Activated gamma-delta T cell treated with anti-CD3 and anti-CD28 coated beads, Interleukin-2, amount 50 U/mL, for 16 hours (primary cell): ENCODE data around the gene PSMB5.

Source experiments
- DNase-seq: peaks from one replicate; pipeline ENCODE4 v3.0.0-alpha.2; 2020; ENCODE audit warnings: low read depth

The PSMB5 gene

DNA sequence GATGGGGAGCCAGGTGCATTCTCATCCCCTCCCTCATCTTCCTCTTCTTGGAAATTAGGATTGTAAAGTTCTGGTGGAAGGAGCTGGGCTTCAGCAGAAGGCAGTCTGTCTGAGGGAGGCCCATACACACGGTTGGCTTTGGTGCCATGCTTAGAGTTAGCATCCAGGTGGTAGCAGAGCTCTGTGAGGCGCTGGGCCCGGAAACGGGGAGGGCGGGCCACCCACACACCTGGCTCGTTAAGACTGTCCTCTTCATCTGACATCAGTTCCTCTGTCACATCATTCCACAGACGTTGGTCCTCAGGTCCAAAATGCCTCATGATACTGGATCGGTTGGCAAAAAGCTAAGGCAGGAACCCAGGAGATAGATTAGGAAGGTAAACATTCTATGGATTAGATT lies 47.4 kb downstream of the PSMB5 start:
- no peak for DNase-seq

DNA sequence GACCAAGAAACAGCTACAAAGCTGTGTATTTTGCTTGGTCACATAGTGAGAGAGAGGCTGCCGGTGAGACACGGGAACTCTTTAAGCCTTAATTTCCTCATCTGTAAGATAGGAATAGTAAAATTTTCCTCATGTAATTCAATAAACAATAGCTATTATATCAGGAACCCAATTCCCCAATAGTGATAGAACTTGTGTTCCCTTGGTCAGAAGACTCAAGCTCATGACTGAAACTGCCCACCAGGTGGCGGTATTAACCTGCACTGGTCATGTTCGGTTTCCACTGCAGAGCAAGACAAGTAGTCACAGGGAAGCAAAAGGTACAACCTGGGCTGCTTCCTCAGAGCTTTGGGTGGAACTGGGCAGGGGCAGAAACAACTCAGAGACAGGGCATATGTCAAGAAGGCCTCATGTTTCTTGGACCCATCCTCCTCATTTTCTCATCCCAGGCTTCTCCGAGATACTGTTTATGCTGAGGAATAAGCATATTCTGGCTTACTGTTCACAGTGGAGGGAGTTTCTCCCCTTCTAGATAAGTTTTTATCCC lies 48.1 kb downstream of the PSMB5 start:
- DNase-seq, result peak; percentile 88

DNA sequence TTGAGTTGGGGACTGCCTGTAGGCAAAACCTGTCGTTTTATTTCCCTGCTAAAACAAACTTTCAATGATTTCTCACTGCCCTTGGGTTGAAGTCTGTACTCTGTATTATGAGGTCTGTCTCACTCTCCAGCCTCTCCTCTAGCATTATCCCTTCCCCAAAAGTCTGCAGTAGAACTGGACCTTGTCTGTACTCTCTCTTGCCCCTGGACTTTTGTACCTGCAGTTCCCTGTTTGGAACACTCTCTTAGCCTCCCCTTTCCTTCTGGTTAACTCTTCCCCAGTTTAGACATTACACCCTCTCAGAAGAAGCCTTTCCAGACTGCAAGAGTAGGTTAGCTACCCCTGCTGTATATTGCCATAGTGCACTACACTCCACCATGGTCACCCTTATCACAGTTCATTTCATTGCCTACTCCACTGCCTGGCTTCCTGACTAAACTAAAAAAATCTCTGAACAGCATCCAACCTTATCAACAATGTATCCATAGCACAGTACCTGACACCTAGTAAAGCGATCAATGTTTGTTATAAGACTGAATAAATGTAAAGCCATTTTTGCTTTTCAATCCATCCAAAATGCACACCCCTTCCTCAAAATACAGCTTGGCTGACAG lies 48.7 kb downstream of the PSMB5 start:
- DNase-seq, result no peak

DNA sequence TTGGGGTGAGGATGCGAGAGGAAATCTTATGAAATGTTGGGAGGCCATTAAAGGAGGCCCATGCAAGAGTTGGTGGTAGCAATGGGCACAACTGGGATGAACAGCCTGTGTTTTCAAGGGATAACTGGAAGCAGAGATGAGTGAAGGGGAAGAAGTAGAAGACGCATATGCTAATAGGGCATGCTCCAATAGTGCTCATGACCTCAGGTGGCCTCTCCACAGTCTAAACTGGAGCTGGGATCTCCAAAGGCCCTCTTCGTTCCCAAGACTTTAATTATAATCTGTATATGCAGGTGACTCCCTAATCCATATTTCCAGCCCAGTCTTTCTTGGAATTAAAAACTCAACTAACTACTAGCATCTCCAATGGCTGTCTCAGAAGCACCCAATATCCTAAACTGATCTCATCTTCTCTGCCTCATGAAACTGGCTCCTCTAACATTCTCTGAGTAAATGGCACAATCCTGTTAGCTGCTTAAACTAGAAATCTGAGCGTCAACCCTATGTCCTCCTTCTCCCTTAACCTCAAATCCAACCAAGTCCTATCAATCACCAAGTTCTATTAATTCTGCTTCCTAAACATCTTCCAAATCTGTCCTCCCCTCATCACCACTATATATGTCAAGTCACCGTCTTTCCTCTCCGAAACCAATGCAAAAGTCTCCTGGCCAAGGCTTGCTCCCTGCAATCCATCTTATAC lies 49.6 kb downstream of the PSMB5 start:
- no peak for DNase-seq

DNA sequence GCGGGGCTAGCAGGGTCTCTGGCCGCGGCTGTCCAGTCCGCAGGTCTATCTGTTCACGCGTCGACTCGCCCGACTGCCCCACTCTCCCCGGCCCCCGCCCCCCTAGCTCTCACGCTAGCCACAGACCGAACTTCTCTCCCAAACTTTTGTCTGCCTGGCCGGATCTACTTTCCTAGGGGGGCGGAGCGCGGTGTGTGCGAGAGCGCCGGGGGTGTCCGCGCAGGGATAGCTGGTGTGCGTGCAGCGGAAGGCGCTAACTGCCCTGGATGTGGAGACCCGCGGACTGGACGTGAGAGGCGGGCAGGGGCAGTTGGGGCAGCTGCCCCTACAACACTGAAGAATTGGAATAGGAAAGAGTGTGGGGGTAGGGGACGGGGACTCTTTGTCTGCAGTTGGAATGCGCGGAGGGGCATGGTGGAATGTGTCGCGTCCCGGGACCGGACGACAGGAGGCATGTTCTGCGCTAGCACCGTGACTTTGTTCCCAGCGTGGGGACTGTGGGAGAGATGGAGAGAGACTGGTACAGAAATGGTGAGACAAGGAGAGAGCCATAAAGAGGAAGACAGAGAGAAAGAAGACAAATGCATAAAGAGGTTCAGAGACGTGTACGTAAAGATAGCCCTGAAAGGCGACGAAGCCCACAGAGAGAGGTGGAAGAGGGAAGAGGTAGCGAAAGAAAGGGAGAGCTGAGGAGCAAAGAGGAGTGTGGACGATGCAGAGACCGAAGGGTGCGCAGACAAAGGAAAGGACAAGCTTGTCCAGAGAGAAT lies 52.0 kb downstream of the PSMB5 start, which contains the start of gene AJUBA:
Gene AJUBA (minus strand): TSS at position 75 of the 769 bp plus-strand sequence. CDS start 285 bp downstream, outside the sequence.
- peak; percentile 53 for DNase-seq

DNA sequence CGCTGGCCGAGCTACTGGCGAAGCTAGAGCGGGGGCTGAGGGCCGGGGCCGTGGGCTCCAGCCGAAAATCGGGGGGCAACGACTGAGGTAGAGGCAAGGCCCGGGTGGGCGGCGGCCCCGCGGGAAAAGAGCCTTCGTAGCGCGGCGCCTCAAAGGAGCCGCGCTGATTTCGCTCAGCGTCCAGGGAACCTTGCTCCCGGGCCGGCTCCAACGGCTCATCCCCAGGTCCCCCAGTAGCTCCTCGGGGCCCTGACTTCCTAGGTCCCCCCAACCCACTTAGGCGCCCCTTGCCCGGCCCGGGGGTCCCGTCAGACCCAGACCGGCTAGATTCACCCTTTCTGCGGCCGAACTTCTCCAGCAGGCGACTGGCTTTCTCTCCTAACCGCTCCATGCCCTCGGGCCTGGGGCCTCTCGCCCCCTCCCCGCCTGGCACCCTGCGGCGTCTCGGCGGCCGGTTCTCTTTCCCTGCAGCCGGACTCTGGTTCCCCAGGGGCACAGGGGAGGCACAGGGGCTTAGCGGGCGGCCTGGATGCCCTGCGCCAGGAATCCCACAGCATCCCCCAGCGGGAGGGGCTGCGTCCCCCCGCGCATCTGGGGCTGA lies 52.7 kb downstream of the PSMB5 start:
- DNase-seq, result no peak

DNA sequence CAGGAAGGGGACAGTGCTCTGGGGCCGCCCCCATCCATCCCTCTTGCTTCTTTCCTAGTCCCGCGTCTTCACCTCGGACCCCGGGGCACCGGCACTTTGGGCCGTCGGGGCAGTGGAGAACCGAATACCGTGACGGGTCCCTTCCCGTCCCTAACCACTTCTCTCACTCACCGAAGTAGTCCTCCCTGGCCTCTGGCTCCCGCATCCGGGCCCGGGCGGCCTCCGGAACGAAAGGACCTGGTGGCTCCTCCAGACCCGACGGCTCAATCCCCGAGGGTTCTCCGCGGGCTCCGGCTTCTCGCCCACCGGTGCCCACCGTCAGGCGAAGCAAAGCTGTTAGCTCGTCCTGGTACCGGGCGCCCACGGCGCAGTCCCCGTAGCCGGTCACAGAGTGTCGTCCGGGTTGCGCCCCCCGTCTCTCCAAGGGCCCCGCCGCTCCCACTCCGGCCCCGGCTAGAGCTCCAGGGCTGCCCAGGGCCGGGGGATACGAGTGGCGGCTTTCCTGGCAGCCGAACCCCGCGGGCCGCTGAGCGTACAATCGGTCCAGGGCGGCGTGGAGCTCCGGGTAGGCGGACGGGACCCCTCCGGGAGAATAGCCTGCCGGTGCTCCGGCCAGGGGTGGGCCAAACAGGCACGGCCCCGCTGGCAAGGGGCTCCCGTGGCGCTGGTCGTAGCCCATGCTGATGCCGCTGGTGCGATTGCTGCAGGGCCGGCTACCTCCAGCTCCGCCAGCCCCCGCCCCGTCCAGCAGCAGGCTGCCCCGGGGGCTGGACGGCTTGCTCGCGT lies 53.4 kb downstream of the PSMB5 start:
- DNase-seq, result no peak

DNA sequence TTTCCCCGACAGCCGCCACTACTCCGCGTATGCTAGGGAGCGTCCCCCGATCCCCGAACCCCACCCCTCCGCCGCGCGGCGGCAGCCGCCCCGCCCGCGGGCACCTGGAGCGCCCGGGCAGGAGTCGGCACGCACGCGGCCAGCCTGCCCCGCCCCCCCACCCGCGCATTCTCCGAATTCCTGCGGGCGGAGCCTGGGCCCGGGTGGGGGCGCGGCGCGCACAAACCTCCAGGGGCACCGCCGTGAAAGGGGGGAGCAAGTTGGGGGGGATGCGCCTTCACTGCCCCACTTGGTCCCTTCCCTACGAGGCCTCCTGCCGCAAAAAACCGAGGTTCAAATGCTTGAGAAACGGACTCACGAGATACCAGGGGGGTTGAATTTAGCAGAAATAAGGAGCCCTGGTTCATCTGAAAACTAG lies 54.0 kb downstream of the PSMB5 start:
- DNase-seq, result no peak

DNA sequence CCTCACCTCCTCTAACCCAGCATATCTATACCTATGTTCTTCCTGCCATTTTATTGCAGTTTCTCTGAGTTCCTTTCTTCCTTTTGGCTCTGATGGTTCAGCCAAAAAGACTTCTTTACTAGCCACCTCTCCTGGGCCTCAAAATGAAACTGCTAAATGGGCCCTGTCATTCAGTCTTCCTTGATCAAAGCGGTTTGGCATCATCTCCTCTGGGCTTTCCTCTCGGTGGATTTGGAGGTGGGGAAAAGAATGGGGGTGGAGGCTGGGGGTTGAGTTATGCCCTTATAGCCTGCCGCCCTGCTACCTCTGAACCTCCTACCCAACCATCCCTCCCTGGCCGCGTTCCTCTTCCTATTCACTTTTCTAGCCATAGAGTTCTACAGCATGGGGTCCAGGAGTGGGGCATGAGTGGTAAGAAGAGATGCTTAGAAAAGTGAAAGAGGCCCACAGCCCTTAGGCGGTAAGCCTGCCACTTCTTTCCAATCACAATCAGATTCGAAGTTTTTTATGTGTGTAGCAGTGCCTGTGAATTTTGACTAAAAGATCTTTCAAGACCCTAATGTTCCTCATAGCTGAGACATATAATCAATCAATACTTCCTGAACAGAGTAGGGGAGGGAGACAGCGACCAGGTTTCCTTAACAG lies 54.8 kb downstream of the PSMB5 start:
- no peak for DNase-seq

DNA sequence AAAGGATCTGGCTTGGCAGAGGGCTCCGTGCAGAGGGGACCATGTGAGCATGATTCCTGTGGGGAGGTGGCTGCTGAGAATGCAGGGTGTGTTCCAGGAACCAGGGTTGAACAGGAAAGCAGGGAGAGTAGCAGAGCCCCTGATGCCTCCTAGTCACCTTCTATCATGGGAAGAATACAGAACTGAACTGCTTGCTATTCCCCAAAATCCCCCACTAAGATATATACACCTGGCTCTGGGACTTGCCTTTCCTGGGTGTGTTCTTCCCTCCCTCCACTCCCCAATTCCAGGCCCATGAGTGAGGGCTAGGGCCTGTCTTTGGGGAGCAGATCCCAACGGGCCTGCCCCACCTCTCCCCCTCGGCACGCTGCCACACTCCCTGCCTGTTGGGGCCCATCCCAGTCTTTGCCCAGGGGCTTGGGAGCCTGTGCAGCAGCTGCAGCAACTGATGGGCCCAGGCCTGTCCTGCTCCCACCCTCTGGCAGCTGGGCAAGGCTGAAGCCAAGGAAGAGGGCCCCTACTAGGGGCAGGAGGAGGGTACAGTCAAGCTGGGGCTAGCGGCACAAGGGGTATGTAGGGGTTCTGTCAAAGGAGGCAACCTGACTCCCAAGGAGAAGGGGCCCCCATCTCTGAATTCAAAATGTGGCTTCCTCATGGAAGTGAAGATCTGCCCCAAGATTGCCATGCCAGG lies 55.6 kb downstream of the PSMB5 start:
- DNase-seq, result no peak

DNA sequence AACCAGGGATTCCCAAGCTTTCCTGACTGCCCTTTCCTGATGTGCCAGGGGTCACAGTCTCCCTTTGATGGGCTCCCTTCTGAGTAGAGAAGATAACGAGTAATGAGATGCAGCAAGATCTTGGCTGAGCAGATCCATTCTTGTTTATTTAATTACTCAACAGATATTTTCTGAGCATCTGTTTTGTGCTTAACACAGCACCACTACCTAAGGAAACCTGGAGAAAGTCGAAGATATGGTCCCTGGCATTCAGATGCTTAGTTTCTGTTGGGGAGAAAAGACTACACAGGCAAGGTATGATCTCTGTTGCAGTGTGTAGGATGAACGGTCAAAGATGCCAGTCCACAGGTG lies 56.2 kb downstream of the PSMB5 start:
- DNase-seq, result no peak

DNA sequence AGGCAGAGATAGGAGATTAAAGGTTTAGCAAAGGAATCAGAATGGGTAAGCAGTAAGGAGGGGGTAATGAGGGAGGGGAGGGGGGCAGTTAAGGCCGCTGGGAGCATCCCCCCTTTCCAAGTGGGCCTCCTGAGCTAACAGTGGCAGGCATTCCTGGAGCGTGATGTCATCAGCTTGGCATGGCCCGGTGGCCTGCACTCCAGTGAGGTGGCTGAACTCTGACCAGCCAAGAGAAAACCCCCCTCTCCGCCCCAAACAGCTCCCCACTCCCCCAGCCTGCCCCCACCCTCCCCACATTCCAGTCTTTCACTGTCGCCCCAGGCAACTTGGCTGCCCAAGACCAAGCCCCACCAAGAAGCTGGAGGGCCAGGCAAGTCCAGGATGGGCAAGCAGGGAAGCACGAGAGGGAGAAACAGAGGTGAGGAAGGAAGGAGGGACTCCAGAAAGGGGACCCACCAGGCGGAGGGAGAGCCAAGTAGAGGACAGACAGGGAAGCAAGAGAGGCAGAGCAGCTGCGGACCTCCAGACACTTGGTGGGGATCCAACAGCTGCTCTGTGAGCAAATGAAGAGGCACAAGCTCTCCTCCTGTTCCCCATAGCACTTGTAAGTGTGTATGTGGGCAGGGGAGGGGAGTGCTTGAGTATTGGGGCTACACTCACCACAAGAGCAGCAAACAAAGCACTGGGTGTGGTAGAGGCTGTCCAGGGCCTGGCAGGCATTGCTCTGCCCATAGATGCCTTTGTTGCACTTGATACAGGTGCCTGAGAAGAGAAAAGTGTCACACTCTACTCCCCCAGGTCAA lies 56.8 kb downstream of the PSMB5 start:
- no peak for DNase-seq

DNA sequence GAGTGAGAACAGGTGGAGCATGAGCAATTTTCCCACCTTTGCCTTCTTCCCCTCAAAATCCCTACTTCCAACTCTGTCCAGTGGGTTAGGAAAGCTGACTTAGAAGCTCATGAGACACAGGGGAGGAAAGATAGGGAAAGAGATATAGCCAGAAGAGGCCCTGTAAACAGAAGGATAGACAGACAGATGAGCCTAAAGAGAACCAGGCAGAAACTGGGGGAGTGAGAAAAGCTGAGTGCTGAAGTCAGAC lies 57.3 kb downstream of the PSMB5 start:
- no peak for DNase-seq

DNA sequence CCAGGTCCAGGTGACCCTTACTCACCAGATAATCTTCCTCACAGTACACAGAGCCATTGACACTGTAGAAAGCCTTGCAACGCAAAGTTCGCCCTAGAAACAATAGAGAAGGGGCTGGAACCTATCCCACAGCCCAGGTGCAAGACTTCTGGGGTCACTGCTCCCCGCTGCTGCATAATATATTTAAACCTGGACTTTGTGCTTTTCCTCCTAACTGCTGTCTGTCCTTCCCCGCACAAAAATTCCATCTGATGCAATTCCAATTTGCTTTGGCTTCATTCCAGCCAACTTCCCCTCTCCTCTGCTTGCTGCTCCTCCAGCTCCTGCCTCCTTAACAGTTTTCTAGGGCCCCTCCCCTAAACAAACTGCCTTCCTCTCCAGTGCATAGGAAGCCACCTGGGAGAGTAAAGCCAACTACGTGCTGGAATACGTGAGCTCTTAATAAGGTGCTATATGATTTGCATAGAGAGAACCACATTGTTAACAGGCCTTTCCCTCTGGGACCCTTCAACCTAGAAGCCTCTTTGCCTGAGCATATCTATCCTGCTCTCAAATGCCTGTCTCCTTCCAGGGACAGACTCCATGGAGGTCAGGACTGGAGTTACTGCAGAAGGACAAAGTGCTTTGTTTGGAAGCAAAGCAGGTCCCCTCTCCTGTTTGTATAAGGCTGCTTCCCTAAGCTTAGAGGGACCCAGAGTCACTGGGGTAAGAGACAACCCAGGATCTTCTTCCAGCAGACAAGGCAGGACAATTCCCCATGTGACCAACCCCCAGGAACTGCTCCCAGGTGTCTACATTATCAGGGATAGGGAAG lies 57.9 kb downstream of the PSMB5 start:
- no peak for DNase-seq
